Activated T-cell treated with anti-CD3 and anti-CD28 coated beads for 1 hour (primary cell): ENCODE results near the gene UGT1A4.

Experiments used
- DNase-seq: peaks from one replicate; pipeline ENCODE4 v3.0.0-alpha.2; 2020; ENCODE audit warnings: low read depth

Gene UGT1A4

DNA sequence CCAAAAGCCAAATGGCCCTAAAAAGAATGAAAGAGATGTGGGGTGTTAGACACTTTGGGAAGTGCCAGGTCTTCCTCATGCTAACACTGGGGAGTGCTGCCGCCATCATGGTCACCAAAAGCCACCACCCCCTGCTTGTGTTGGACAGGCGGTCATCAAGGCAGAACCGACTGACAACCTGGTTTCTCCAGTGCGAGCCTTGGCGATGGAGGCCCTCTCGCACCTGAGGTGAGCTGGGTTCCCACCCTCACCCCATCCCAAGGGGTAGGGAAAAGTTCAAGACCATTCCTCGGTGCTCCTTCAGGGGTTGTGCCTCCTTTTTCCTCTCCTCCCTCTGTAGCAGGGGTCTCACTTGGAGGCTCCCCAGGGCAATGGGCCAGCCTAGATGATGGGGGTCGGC, 93.2 kb downstream of the UGT1A4 start:
- no peak for DNase-seq

DNA sequence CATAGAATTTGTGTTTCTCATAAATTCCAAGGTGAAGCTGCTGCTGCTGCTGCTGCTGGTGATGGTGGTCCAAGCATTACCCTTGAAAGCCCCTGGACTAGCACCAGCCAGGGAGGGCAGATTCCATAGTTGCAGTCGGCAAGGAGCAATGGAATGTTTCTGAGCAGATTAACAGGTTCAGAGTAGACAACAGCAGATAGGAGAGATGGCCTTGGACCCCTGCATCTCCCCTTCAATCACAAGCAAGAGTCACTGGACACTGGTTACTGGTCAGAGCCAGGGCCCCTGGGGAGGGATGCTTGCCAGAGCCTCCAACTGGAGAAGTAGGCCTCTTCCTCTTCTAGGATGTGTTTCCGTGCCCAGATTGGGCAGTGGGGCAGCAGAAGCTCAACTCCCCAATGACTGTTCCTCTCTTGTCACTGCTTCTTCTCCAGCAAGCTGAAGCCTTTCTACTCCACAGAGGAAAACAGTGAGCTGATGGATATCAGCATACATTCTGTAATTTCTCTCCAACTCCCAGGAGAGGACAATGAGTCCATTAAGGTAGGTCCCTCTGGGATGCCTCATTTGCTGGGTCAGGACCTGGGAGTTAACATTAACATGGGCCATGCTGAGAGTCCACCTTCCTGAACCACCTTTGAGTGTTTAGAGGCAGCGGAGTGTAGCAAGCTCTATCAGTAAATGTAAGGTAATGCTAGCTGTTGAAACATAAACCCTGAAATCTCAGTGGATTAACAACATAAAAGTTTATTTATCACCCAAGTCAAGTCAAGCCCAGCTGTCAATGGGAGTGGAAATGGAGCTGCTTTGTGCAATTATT, 94.9 kb downstream of the UGT1A4 start:
- DNase-seq = no peak

DNA sequence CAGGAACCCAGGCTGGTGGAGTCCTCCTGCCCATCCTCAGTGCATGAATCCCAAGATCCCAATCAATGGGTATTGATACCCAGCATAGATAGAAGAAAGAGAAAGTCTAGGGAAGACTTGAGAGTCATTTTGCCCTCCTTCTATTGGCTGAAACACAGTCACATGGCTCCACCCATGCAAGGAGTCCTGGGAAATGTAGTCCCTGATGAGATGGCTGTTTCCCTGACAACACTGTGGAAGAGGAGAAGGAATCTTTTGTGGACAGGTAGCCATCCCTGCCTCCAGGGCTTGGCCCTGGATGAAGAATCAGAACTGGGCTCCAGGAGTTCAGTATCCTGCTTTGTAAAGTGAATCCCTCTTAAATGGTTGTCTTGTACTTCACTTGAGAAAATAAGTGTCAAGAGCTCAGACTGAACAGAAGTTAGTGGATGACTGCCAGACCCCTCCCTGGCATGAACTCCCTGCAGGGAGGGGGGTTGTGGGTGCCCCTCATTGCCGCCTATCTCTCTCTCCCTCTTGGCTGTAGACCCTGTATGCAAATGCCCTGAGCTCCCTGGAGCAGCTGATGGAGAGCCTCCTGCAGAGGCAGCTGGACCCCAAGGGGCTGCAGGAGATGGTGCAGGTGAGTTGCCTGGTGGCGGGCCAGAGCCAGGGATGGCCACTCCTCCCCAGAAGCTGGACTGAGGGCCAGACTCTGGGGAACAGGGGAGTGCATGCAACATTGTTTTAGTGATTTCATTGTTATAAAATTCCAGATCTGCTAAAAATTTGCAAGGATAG, 95.7 kb downstream of the UGT1A4 start:
- no peak for DNase-seq

DNA sequence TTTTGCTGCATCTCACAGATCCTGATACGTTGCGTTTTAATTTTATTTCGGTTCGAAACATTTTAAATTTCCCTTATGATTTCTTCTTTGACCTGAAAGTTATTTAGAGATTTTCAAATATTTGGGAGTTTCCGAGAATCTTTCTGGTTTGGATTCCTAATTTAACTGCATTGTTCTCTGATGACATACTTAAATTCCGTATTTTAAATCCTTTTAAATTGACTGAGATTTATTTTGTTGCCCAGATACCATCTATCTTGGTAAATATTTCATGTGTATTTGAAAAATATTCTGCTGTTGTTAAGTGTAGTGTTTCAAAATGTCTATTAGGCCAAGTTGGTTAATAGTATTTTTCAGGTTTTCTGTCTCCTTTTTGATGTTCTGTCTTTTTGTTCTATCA, 97.3 kb downstream of the UGT1A4 start:
- no peak for DNase-seq

DNA sequence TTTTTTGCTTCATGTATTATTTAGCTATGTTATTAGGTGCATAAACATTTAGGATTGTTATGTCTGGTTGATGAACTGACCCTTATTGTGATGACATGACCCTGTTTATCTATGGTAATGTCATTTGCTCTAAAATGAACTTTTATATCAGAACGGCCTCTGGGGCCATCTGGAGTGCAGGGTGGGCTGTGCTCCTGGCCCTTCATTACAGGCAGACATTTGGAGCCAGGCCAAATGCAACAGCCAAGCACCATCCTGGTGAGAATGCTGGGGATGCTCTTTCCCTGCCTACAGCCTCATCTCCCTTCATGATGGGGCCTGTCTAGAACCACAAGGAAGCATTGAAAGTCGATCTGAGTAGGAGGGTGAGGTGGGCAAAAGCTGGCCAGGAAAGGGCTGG, 97.8 kb downstream of the UGT1A4 start:
- DNase-seq = no peak

DNA sequence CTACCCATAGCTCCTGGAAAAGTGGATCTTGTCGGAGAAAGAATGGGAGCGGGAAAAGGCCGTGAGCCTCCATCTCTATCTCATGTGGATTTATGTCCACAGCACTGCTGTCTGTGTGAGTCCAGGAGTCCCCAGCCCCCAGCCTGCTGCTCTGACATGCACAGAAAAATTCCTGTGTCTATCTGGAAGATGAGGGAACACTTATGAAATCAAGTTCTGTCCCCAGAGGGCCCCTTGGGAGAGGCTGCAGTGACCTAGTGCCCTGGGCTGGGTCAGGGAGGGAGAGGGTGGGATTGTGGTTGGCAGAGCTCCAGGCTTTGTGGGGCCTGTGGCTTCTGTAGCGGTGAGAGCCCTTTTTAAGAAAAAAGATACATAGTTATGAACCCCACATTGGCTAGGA, 98.2 kb downstream of the UGT1A4 start:
- DNase-seq = no peak

DNA sequence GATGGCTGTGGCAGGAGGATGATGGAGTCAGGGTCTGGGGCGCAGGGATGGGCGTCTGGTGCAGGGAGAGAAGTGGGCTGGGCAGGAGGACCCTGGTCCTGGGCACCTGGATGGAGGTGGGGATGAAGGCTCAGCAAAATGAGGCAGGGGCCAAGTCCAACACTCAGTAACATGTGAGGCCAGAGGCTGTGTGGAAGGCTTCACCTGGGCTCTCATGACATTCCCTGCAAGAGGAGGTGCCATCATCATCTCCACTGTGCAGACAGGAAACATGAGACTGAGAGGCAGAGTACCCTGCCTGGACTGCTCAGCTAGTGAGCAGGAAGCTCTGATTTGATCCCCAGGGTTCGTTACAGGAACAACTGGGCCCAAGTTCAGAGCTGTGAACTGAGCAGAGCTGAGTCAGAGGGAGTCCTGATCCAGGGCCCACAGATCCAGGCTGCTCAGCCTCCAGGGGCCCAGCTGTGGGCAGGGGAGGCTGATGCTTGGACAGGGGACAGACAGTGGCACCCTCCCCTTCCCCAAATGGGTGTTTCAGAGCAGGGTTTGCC, 98.9 kb downstream of the UGT1A4 start:
- DNase-seq = no peak

DNA sequence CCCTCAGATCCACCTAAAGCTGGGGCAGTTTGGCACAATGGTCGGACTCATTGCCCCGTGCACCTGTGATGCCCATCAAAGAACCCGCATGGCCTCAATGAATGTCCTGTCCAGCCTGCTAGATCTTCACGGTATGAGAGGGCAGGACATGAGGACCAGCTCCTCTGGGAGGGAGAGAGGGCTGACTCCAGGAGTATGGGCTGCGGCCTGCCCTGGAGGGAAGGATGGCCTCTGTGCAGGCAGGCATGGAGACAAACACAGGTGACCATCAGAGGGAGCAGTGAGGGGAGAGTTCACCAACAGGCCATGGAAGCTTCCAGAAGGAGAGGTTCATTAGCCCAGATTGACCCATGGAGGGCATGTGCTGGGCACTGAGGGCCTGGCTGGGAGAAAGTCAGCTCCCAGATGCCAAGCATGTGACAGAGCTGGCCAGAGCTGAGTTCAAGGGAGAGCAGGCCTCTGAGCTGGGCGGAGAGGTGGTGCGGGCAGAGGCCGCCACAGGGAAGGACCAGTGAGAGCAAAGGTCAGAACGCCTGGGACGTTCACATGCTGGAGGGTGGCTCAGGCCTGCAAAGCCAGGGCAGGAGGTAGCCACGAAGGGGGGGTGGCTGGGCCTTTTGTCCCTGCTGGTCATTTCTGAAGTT, 99.6 kb downstream of the UGT1A4 start:
- DNase-seq = no peak

DNA sequence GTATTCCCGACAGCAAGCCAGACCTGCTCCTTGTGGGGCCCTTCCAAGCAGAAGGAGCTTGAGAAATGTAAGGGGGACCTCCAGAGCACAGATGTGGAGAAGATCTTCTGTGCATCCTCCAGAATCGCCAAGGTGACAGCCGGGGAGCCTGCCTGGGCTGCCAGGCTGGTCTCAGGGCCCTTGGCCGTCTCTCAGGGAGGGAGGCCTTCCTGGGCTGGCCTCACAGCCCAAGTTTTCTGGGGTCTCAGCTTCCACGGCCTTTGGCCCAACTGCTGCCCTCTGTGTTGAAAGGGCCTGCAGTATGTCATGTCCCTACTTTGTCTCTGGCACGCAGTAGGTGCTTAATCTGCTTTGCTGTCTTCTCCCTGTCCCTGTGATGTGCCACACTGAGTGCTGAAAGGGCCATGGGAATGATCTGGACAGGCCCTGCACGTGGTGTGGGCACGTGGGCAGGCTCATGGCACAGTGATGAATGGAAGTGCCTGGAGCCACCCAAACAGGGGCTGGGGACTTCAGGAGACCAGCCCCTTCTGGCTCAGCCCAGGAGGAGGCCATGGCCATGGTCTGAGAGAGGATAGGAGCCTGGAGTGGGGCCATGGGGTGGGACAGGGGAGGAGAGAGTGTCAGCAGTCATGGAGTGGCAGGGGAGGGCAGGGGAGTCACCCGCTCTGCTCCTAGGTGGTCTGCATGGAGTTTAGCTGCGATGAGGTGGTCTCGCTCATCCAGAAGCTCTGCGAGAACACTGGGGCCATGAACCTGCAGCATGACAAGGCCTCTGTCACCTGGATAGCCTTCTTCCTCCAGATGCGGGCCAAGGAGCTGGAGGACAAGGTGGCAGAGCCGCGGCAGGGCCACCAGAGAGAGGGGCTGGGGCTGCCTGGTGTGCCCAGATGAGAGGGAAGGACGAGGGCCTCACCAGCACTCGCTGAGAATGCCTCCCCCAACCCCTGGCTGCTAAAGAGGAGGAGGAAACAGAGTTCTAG, 100.4 kb downstream of the UGT1A4 start:
- DNase-seq = no peak

DNA sequence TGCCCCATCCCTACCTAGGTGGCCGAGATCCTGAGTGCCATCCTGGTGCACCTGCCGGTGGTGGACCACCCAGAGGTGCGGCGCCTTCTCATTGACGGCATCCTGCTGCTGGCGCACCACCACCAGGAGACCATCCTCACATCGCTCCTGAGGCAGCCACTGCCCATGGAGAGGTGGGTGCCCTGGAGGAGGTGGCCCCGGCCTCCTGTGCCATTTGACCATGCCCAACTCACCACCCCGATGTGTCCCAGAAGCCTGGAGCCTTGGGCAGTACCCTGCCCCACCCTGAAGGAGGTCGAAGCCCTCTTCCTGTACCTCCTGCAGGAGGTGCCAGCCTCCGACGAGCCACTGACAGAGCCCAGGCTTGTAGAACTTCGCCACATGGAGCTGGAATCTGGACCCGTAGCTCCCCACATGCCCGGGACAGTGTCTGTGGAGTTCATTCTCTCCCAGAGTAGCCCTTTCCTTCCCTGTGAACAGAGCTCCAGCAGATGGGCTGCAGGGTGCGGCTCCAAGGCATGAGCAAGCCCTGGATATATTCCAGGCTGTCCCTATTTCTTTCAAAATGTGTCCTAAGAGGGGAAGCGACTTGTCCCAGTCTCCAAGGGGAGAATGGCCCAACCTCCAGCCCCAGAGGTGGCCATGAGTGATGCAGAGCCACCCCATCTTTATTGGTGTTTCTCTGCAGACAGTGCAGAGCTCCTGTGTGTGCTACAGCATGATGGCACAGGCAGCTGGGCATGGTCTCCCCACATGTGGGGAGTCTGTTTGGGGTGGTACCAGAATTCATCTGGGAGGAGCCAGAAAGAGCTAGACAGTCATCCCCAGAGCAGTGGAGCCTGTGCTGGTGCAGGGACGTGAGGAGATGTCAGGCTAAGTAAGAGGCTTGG, 101.6 kb downstream of the UGT1A4 start:
- no peak for DNase-seq

DNA sequence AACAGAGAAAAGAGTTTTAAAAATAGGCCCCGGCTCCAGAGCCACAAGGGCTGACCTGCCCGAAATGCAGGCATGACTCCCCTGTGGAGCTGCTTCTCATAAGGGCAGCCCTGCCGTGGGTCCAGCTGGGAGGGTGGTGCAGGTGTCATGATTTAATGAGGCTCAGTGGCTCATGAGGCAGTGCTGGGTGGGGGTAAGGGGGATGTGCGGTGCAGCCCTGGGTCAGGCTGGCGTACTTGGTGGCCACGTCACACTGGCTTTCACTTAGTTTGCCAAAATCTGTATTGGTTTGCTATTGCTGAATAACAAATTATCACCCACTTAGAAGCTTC, 102.2 kb downstream of the UGT1A4 start:
- no peak for DNase-seq

DNA sequence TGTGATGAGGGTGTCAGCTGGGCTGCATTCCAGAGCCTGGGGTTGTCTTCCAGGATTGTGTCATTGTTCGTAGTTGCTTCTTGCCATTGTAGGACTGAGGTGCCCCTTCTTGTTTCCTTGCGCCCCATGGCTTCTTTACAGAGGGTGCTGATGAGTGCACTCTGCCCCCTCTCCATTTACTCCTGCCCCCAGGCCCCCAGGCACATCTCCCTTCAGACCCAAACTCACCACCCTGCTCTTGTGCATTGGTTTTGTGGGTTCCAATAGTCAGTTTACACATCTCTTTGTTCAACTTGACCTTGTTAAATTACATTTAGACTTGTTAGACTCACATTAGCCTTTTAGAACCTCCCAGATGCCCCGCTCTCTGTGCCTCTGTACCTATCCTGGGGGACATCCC, 102.7 kb downstream of the UGT1A4 start:
- DNase-seq = no peak

DNA sequence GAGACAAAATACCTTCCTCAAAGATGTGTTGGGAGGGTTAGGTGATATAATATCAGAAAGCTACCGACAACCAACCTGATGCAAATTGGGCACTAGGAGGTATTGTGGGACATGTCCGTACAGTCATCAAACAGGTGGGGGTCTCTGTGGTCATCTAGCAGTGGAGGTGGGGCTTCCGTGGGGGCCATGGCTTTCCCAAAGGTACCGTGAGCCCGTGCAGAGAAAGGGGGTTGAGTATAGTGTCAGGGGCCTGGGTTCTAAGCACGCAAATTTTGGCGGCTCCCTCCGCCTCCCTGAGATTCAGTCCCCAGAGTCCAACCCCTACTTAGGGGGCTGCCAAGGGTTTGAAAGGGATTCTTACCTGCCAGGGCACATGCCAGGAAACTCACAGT, 103.2 kb downstream of the UGT1A4 start:
- DNase-seq = no peak

DNA sequence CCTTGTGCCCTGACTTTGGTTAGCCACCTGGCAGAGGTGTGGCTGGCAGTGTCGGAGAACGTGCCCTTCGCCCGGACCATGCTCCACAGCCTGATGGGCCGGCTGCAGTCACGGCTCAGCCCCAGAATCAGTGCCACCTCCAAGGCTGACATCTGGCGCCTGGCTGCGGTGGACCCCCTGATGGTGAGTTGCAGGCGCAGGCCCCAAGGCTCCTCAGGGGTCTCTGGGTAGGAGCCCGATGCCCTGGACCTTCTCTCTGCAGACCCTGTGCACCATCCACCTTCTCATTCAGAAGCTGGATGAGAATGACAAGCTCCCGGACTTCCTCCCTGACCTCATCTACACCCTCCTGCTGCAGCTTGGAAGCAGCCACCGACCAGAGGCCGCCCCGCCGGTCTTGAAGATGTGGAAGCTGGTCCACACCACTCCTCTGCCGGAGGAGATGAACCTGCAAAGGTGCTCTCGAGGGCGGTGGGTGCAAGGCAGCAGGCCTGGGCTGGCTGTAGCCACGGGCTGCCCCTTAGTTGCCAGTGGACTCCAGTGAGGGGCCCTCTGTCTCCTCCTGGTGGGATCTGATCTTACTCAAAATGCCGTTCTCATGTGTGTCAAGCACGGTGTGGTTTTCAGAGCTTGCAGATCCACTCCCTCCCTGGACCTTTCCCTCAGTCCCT, 103.7 kb downstream of the UGT1A4 start:
- no peak for DNase-seq
